DLD1 (cell line): ENCODE data around the gene SLCO2A1.

ENCODE experiments used
- in situ Hi-C: cut with HindIII; loops from 2 replicates; pipeline ENCODE4 v1.10.0; 2017; ENCODE audit warnings: low sequenced_read_pairs

The SLCO2A1 gene

GRCh38 chr3:133956353-133956752, 73.4 kb downstream of the SLCO2A1 start:
- in situ Hi-C loops: no loop called here

GRCh38 chr3:133955892-133956291, 73.8 kb downstream of the SLCO2A1 start:
- in situ Hi-C loops: no loop called here

- in situ Hi-C loops: no loop called here
These were observed 74.9 kb downstream of the SLCO2A1 start for GRCh38 chr3:133954717-133955360.

GRCh38 chr3:133953297-133953696, 76.4 kb downstream of the SLCO2A1 start:
- in situ Hi-C loops: no loop called here

- in situ Hi-C loops: no loop called here
These were observed 80.3 kb downstream of the SLCO2A1 start for GRCh38 chr3:133949438-133949837.

GRCh38 chr3:133948996-133949395, 80.7 kb downstream of the SLCO2A1 start:
- in situ Hi-C loops: no loop called here

GRCh38 chr3:133948131-133948810, 81.5 kb downstream of the SLCO2A1 start:
- in situ Hi-C loops: no loop called here

- in situ Hi-C loops: no loop called here
These were observed 84.2 kb downstream of the SLCO2A1 start for GRCh38 chr3:133945381-133946095.

GRCh38 chr3:133944641-133945380, 84.9 kb downstream of the SLCO2A1 start:
- in situ Hi-C loops: no loop called here

GRCh38 chr3:133944181-133944580, 85.5 kb downstream of the SLCO2A1 start:
- in situ Hi-C loops: no loop called here

GRCh38 chr3:133943639-133944141, 86.0 kb downstream of the SLCO2A1 start:
- in situ Hi-C loops: no loop called here

GRCh38 chr3:133943031-133943535, 86.6 kb downstream of the SLCO2A1 start:
- in situ Hi-C loops: no loop called here

- in situ Hi-C loops: no loop called here
These were observed 88.3 kb downstream of the SLCO2A1 start for GRCh38 chr3:133941415-133941821.

- in situ Hi-C loops: no loop called here
These were observed 89.2 kb downstream of the SLCO2A1 start for GRCh38 chr3:133940536-133940935.

- in situ Hi-C loops: no loop called here
These were observed 90.3 kb downstream of the SLCO2A1 start for GRCh38 chr3:133939463-133939835.

- in situ Hi-C loops: no loop called here
These were observed 90.8 kb downstream of the SLCO2A1 start for GRCh38 chr3:133938770-133939462.

- in situ Hi-C loops: no loop called here
These were observed 91.7 kb downstream of the SLCO2A1 start for GRCh38 chr3:133937756-133938601.

- in situ Hi-C loops: no loop called here
These were observed 92.6 kb downstream of the SLCO2A1 start for GRCh38 chr3:133937061-133937686.
